Measurements from ENCODE around the gene LCTL. TPM values are rescaled to one million over a fixed set of nuclear protein-coding genes. Genes with fewer than 3 reads are reported as not detected.

LCTL gene
- total RNA-seq, 3 donors from 2014 or later (not counting 1 experiment from before 2014, with no cell fraction given), result not detected

GRCh38 chr15:66567897-66568296 is 2.1 kb upstream of the LCTL start:
- H3K4me3 ChIP-seq (ENCODE audit: low read length), result no peak overlapping the region
- no peak for DNase-seq
- H3K4me3 Mint-ChIP-seq, result no peak overlapping the region
- peaks cover 7% of the 10 kb centered on the region in 2 donors for H3K4me1 Mint-ChIP-seq
- H3K27me3 ChIP-seq (ENCODE audit: control insufficient read depth, insufficient read depth, low read length), result no peaks in the 10 kb centered on the region
- no peaks in the 10 kb centered on the region for H3K9me3 ChIP-seq (ENCODE audit: control insufficient read depth, insufficient read depth, low read length)
- no peak for TF ChIP-seq CTCF (IDR thresholded peaks at IDR 0.05)
- 89% methylated on average over 7 of the region's 7 CpGs for WGBS (ENCODE audit: insufficient coverage)
- H3K27me3 Mint-ChIP-seq (ENCODE audit: low read depth in 2 of 2), result no peaks in the 10 kb centered on the region
- H3K27ac Mint-ChIP-seq, result no peak overlapping the region
- H3K36me3 Mint-ChIP-seq, result no peaks in the 10 kb centered on the region
- H3K4me1 ChIP-seq (ENCODE audit: control insufficient read depth, insufficient read depth, low read length), result peaks cover 6% of the 10 kb centered on the region
- intact Hi-C loops (cut with micrococcal nuclease), result no loop called here
- H3K27ac ChIP-seq (ENCODE audit: low read length), result no peak overlapping the region
- no peaks in the 10 kb centered on the region for H3K9me3 Mint-ChIP-seq
- H3K36me3 ChIP-seq (ENCODE audit: control insufficient read depth, insufficient read depth, low read length), result no peaks in the 10 kb centered on the region
- no peak for ATAC-seq

DNA sequence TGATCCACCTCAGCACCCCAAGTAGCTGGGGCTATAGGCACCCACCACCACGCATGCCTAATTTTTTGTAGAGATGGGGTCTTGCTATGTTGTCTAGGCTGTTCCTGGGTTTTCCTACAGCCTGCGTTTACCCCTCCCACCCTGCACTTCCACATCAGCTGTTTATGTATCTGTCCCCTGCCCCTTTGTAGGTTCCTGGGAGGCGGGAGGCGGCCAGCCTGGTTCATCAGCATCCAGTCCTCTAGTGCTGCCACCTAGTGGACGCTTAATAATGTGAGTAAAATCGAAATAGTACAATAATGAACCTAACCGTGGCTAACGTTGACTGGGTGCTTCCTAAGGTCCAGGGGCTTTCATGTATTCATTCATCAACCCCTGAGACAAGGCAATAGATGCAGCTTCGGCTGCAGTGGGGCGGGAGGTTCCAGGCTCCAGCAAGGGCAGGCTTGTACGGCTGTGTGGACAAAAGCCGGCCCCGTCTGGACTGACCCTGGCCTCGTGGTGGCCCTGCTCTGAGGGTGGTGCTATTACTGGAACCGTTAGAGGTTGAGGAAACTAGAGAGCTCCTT is 1.2 kb upstream of the LCTL start:
- peak in 1 of 2 donors; percentile 73 for DNase-seq
- Histone ChIP-seq H3K4me1 (ENCODE audit: control insufficient read depth, insufficient read depth, low read length) (peaks cover 6% of the 10 kb centered on the region), H3K4me3 (ENCODE audit: low read length) (no peak overlapping the region), H3K9me3 (ENCODE audit: control insufficient read depth, insufficient read depth, low read length) (no peaks in the 10 kb centered on the region), H3K27me3 (ENCODE audit: control insufficient read depth, insufficient read depth, low read length) (no peaks in the 10 kb centered on the region), H3K27ac (ENCODE audit: low read length) (no peak overlapping the region), H3K36me3 (ENCODE audit: control insufficient read depth, insufficient read depth, low read length) (no peaks in the 10 kb centered on the region)
- Mint-ChIP-seq H3K27ac (no peak overlapping the region), H3K36me3 (no peaks in the 10 kb centered on the region), H3K27me3 (ENCODE audit: low read depth in 2 of 2) (no peaks in the 10 kb centered on the region), H3K9me3 (no peaks in the 10 kb centered on the region), H3K4me3 (no peak overlapping the region), H3K4me1 (peaks cover 7% of the 10 kb centered on the region in 2 donors)
- intact Hi-C loops (cut with micrococcal nuclease), result no loop called here
- whole genome bisulfite sequencing (ENCODE audit: insufficient coverage), result 40% methylated on average over 13 of the region's 15 CpGs
- ATAC-seq, result peak in 2 of 3 donors; percentile 52 to 77
- peak; percentile 50 for TF ChIP-seq CTCF (IDR thresholded peaks at IDR 0.05)

DNA sequence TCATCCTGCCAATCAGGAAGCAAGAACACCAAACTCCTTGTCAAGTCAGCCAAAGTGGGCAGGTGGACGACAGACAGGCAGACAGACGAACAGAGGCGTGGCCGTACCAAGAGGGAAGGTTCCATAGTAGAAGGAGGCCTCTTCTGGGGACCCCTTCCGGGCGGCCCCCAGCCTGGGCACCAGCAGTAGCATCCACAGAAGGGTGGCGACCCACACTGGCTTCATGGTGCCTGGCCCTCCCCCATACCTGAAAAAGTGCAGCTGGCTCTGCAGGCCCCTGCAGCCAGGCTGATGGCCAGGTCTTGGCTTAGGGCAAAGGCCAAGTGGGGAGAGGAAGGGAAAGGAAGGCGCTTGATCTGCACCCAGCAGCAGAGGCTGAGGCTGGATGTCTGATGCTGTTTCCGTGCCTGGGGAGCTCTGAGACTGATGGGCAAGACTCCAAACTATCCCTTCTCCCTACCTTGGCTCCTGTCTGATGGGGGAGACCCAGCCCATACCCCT is 607 bp downstream of the LCTL start:
- ATAC-seq (no peak), DNase-seq (no peak)
- H3K4me1 ChIP-seq (ENCODE audit: control insufficient read depth, insufficient read depth, low read length), result peaks cover 6% of the 10 kb centered on the region
- Mint-ChIP-seq H3K4me3 (no peak overlapping the region), H3K27me3 (ENCODE audit: low read depth in 2 of 2) (no peaks in the 10 kb centered on the region), H3K4me1 (peaks cover 7% of the 10 kb centered on the region in 2 donors), H3K9me3 (no peaks in the 10 kb centered on the region), H3K27ac (no peak overlapping the region), H3K36me3 (no peaks in the 10 kb centered on the region)
- no peak overlapping the region for H3K4me3 ChIP-seq (ENCODE audit: low read length)
- 93% methylated on average over 9 of the region's 9 CpGs for WGBS (ENCODE audit: insufficient coverage)
- no peaks in the 10 kb centered on the region for H3K27me3 ChIP-seq (ENCODE audit: control insufficient read depth, insufficient read depth, low read length)
- no peaks in the 10 kb centered on the region for H3K9me3 ChIP-seq (ENCODE audit: control insufficient read depth, insufficient read depth, low read length)
- intact Hi-C loops (cut with micrococcal nuclease), result no loop called here
- H3K27ac ChIP-seq (ENCODE audit: low read length), result no peak overlapping the region
- no peak for TF ChIP-seq CTCF (IDR thresholded peaks at IDR 0.05)
- no peaks in the 10 kb centered on the region for H3K36me3 ChIP-seq (ENCODE audit: control insufficient read depth, insufficient read depth, low read length)

All from natural killer cell (primary cell).